ENCODE data around the gene MZB1. TPM values are rescaled to one million over a fixed set of nuclear protein-coding genes. Genes with fewer than 3 reads are reported as not detected.
"Not testable (repeated sequence)": the region's sequence is repeated elsewhere in the genome, so short reads cannot be mapped to it uniquely, and the experiment has no call there.

Gene MZB1
- total RNA-seq, 2 experiments from 2014 or later = 12.7 to 13.4 TPM

DNA sequence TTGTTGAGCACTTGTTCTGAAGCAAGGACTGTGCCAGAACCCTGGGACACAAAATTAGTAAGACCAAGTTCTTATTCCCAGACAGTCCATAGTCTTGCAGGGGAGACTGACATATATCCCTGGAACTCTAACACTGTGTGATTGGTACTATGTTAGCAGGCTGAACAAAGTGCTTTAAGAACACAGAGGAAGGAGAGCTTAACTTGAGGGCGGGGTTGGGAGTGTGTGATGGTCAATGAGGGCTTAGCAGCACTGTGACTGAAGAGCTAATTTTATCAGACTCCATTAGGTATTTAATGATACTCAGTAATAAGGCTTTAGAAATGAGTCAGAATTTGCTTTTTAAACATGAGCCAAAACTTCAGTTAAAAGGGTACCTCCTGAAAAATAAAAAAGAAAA lies 29.1 kb upstream of the MZB1 start:
- CTCF ChIA-PET = interaction anchor here (0.8 to 9.4 kb wide), 6 partner anchors 9 to 249 kb away, joined by 3 to 170 read pairs (median 6); partner anchors contain the start of gene SPATA24
- Mint-ChIP-seq H3K9me3 (no peaks in the 10 kb centered on the region), H3K27ac (no peak overlapping the region), H3K36me3 (ENCODE audit: low read depth) (peaks cover 11% of the 10 kb centered on the region), H3K27me3 (no peaks in the 10 kb centered on the region), H3K4me1 (peaks cover 49% of the 10 kb centered on the region), H3K4me3 (no peak overlapping the region)
- no peak for DNase-seq
- POLR2A ChIA-PET = no interaction called here

DNA sequence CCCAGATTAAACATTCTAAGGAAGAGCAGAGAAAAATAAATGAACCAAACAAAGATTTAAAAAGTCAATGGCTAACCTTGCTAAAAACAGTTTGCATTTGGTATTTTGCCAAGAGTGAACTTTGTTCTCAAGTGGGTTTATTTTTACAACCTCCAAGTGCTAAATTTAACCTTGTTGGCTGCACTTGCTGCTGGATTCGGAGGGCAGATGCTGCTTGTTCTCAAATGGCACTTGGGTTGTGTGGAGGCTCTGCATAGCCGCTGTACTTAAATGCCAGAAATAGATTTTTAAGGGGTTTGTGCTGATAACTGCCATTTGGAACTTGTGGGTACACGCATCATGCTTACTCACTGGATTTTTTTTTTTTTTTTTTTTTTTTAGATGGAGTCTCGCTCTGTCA lies 27.5 kb upstream of the MZB1 start:
- CTCF ChIA-PET = interaction anchor here (0.7 to 9.4 kb wide), 6 partner anchors 8 to 788 kb away, joined by 3 to 170 read pairs (median 7); no protein-coding TSS in a partner anchor
- H3K27me3 Mint-ChIP-seq = no peaks in the 10 kb centered on the region
- H3K4me1 Mint-ChIP-seq = peaks cover 59% of the 10 kb centered on the region
- DNase-seq = no peak
- peaks cover 6% of the 10 kb centered on the region for H3K36me3 Mint-ChIP-seq (ENCODE audit: low read depth)
- H3K9me3 Mint-ChIP-seq = no peaks in the 10 kb centered on the region
- POLR2A ChIA-PET = no interaction called here
- no peak overlapping the region for H3K27ac Mint-ChIP-seq
- H3K4me3 Mint-ChIP-seq = no peak overlapping the region

DNA sequence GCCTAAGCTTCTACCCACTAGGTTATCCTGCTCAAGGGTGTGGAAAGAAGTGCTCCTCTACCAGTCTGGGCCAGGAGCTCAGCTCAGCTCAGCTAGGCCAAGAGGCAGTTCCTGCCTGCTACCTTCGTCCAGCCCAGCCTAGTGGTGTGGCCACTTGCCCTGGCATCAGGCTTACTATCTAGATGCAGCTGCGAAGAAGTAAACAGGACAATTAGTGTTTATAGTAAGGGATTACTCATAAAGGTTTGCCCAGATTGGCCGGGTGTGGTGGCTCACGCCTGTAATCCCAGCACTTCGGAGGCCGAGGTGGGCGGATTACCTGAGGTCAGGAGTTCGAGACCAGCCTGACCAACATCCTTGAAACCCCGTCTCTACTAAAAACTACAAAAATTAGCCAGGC lies 26.9 kb upstream of the MZB1 start:
- Mint-ChIP-seq H3K36me3 (ENCODE audit: low read depth) (peaks cover 5% of the 10 kb centered on the region), H3K4me1 (peaks cover 58% of the 10 kb centered on the region), H3K4me3 (no peak overlapping the region), H3K27me3 (no peaks in the 10 kb centered on the region), H3K27ac (peak overlapping the region; percentile 69), H3K9me3 (no peaks in the 10 kb centered on the region)
- CTCF ChIA-PET = interaction anchor here (0.9 to 2.0 kb wide), 7 partner anchors 9 to 96 kb away, joined by 3 to 11 read pairs (median 4); partner anchors contain the start of gene STING1
- no peak for DNase-seq
- POLR2A ChIA-PET = interaction anchor here (1.0 kb wide), 1 partner anchor 66 kb away, joined by 3 read pairs; the partner anchor contains the start of gene STING1

DNA sequence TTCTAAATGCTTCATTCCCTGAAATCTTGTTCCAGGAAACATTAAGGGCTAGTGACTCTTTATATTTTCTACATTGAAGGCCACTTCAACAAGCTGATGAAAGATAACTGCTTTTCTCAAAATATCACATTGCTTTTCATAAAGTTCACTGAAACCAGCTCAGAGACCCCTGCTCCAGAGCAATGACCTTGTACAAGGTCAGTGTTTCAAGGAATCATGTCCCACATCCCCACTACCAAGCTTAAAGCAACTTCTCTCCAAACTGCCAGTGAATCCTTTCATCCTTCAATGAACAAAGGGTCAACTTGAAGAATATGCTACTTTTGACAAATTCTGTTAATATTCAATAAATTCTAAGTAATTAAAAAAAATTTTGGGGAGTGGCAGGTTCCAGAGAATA lies 26.2 kb upstream of the MZB1 start:
- ChIA-PET POLR2A (interaction anchor here (1.0 kb wide), 1 partner anchor 67 kb away, joined by 3 read pairs; the partner anchor contains the start of gene STING1), CTCF (interaction anchor here (0.6 to 2.0 kb wide), 11 partner anchors 9 to 97 kb away, joined by 3 to 11 read pairs (median 4); partner anchors contain the start of genes SPATA24 and STING1)
- Mint-ChIP-seq H3K4me1 (peaks cover 58% of the 10 kb centered on the region), H3K27me3 (no peaks in the 10 kb centered on the region), H3K9me3 (no peaks in the 10 kb centered on the region), H3K36me3 (ENCODE audit: low read depth) (peaks cover 5% of the 10 kb centered on the region), H3K27ac (peak overlapping the region; percentile 76), H3K4me3 (peak overlapping the region; percentile 26)
- no peak for DNase-seq

- ChIA-PET POLR2A (interaction anchor here (1.0 kb wide), 1 partner anchor 67 kb away, joined by 3 read pairs; the partner anchor contains the start of gene STING1), CTCF (interaction anchor here (0.6 to 2.0 kb wide), 11 partner anchors 7 to 98 kb away, joined by 3 to 11 read pairs (median 4); partner anchors contain the start of genes SPATA24 and STING1)
- H3K4me3 Mint-ChIP-seq = peak overlapping the region; percentile 26
Observed at GRCh38 chr5:139415221-139415861, 25.6 kb upstream of the MZB1 start.

DNA sequence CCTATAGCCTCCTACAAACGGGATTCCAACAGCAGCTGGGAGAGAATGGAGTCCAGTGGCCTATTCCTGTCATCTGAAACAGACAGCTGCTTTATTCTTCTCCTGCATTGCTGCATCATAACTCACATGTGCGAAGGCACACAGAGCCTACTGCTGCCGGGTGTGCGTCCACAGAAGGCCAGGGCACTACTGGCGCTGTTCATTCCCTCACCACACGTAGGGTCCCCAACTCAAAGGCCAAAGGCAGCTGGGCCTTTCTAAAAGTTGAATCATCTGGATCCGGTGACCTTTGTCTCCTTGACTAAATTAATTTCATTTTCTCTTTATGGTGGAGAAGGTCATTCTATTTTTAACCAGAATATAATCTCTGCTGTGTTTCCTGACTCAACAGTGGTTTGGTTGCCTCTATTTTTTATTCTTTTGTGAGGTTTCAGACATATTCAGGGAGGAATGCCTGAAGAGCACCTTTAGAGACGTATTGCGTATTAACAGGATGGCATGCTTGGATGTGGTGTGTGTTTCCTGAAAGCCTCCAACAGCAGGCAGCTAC lies 24.9 kb upstream of the MZB1 start:
- H3K4me3 Mint-ChIP-seq = peak overlapping the region; percentile 2
- CTCF ChIA-PET = interaction anchor here (1.0 to 1.5 kb wide), 7 partner anchors 8 to 161 kb away, joined by 3 to 8 read pairs (median 4); partner anchors contain the start of gene MZB1
- no peaks in the 10 kb centered on the region for H3K9me3 Mint-ChIP-seq
- peaks cover 57% of the 10 kb centered on the region for H3K4me1 Mint-ChIP-seq
- H3K36me3 Mint-ChIP-seq (ENCODE audit: low read depth) = peaks cover 5% of the 10 kb centered on the region
- no peaks in the 10 kb centered on the region for H3K27me3 Mint-ChIP-seq
- H3K27ac Mint-ChIP-seq = peak overlapping the region; percentile 76
- POLR2A ChIA-PET = no interaction called here
- no peak for DNase-seq

More at GRCh38 chr5:139415221-139415861, 25.6 kb upstream of the MZB1 start:
- no peaks in the 10 kb centered on the region for H3K27me3 Mint-ChIP-seq
- peak overlapping the region; percentile 76 for H3K27ac Mint-ChIP-seq
- no peaks in the 10 kb centered on the region for H3K9me3 Mint-ChIP-seq
- peaks cover 58% of the 10 kb centered on the region for H3K4me1 Mint-ChIP-seq
- H3K36me3 Mint-ChIP-seq (ENCODE audit: low read depth) = peaks cover 5% of the 10 kb centered on the region
- peak; percentile 40 for DNase-seq

DNA sequence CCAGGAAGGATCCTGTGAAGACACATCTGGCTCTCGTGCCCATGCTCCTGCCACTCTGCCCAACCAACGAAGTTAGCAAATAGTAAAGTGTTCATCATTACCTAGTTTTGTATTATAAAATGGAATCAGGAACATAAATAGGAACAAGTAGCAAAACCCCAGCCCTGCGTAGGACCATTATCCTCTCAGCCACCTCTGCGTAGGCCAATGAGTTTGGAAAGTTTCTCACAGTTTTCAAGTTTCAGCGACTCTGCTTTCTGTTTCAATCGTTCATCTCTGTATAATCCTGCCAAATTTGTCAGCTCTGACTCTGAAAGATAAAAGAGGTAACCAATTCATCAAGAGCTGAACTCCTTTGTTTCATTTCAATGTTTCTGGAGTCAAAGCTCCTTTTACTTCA lies 24.2 kb upstream of the MZB1 start:
- POLR2A ChIA-PET = no interaction called here
- DNase-seq = no peak
- peaks cover 54% of the 10 kb centered on the region for H3K4me1 Mint-ChIP-seq
- peak overlapping the region; percentile 76 for H3K27ac Mint-ChIP-seq
- CTCF ChIA-PET = interaction anchor here (1.0 to 1.5 kb wide), 7 partner anchors 8 to 161 kb away, joined by 3 to 8 read pairs (median 4); partner anchors contain the start of gene MZB1
- H3K27me3 Mint-ChIP-seq = no peaks in the 10 kb centered on the region
- peaks cover 5% of the 10 kb centered on the region for H3K36me3 Mint-ChIP-seq (ENCODE audit: low read depth)
- no peaks in the 10 kb centered on the region for H3K9me3 Mint-ChIP-seq
- H3K4me3 Mint-ChIP-seq = peak overlapping the region; percentile 3

GRCh38 chr5:139413153-139413552 lies 23.4 kb upstream of the MZB1 start:
- no peak for DNase-seq
- Mint-ChIP-seq H3K4me1 (peaks cover 46% of the 10 kb centered on the region), H3K4me3 (no peak overlapping the region), H3K9me3 (no peaks in the 10 kb centered on the region), H3K27ac (peak overlapping the region; percentile 76), H3K27me3 (no peaks in the 10 kb centered on the region), H3K36me3 (ENCODE audit: low read depth) (peaks cover 5% of the 10 kb centered on the region)
- ChIA-PET CTCF (interaction anchor here (1.0 to 3.5 kb wide), 4 partner anchors 10 to 84 kb away, joined by 3 to 21 read pairs (median 10); partner anchors contain the start of gene SPATA24), POLR2A (no interaction called here)

GRCh38 chr5:139410993-139411828 lies 21.5 kb upstream of the MZB1 start:
- no peak for DNase-seq
- no peaks in the 10 kb centered on the region for H3K9me3 Mint-ChIP-seq
- peaks cover 2% of the 10 kb centered on the region for H3K36me3 Mint-ChIP-seq (ENCODE audit: low read depth)
- no peaks in the 10 kb centered on the region for H3K27me3 Mint-ChIP-seq
- H3K27ac Mint-ChIP-seq = no peak overlapping the region
- POLR2A ChIA-PET = interaction anchor here (0.6 kb wide), 1 partner anchor 73 kb away, joined by 5 read pairs; no protein-coding TSS in a partner anchor
- peaks cover 50% of the 10 kb centered on the region for H3K4me1 Mint-ChIP-seq
- CTCF ChIA-PET = interaction anchor here (0.6 to 5.4 kb wide), 13 partner anchors 8 to 893 kb away, joined by 3 to 31 read pairs (median 5); partner anchors contain the start of genes DNAJC18, MZB1 and SPATA24
- H3K4me3 Mint-ChIP-seq = no peak overlapping the region

DNA sequence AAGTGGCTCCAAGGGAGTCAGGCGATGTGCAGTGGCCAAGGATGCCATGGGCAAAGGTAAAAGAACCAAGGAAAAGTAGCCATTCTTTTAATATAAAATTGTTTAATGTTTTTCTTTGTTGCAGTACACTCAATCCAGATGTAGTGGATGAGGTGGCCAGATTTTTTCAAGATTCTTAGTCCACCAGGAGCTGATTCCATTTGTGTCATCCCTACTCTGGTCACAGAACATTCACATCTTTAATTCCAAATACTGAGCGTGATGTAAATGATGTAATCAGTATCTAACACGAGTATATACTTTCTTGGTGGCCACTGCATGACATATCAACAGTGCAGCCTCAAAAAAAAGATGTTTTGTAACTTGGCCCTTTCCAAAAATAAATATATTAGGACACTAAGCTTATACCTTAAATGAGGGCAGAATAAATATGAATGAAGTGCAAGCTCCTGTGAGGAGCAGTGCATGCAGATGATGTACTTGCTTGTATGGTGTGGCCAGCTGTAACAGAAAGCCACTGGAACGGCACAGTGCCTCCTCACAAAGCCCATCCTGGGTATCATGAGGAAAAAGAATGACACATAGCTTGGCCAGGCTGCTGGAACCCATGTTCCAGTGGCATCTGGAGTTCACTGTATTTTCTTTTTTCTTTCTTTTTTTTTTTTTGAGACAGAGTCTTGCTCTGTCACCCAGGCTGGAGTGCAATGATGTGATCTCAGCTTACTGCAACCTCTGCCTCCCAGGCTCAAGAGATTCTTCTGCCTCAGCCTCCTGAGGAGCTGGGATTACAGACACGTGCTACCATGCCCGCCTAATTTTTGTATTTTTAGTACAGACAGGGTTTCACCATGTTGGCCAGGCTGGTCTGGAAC lies 20.6 kb upstream of the MZB1 start:
- CTCF ChIA-PET = interaction anchor here (0.5 to 5.4 kb wide), 16 partner anchors 7 to 894 kb away, joined by 3 to 31 read pairs (median 4); partner anchors contain the start of genes DNAJC18, MZB1, PROB1 and SPATA24
- DNase-seq = no peak
- POLR2A ChIA-PET = no interaction called here
- H3K27me3 Mint-ChIP-seq = no peaks in the 10 kb centered on the region
- no peak overlapping the region for H3K27ac Mint-ChIP-seq
- peaks cover 42% of the 10 kb centered on the region for H3K4me1 Mint-ChIP-seq
- H3K4me3 Mint-ChIP-seq = no peak overlapping the region
- H3K9me3 Mint-ChIP-seq = no peaks in the 10 kb centered on the region
- H3K36me3 Mint-ChIP-seq (ENCODE audit: low read depth) = peaks cover 2% of the 10 kb centered on the region

DNA sequence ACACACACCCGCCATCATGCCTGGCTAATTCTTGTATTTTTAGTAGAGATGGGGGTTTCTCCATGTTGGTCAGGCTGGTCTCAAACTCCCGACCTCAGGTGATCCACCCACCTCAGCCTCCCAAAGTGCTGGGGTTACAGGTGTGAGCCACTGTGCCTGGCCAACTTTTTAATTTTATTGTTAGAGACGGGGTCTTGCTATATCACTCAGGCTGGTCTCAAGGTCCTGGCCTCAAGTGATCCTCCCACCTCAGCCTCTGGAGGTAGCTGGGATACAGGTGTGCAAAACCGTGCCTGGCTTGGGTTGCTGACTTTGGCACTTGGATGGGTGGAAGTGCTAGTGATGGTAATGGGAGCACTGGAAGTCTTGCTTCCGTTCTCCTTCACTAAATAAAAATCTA lies 19.4 kb upstream of the MZB1 start:
- H3K36me3 Mint-ChIP-seq (ENCODE audit: low read depth); DNase-seq; H3K4me3 Mint-ChIP-seq; POLR2A ChIA-PET; H3K27ac Mint-ChIP-seq; H3K9me3 Mint-ChIP-seq; H3K27me3 Mint-ChIP-seq: not testable (repeated sequence)
- peaks cover 38% of the 10 kb centered on the region for H3K4me1 Mint-ChIP-seq
- CTCF ChIA-PET = interaction anchor here (1.0 to 5.4 kb wide), 7 partner anchors 9 to 73 kb away, joined by 3 to 31 read pairs (median 6); partner anchors contain the start of genes DNAJC18, MZB1, PROB1 and STING1

Data from activated CD4-positive, alpha-beta T cell treated with anti-CD3 and anti-CD28 coated beads, Interleukin-2, amount 10 ng/mL, durations not matched to agents 7 days and 5 days (primary cell).